Activated CD4-positive, CD25-positive, alpha-beta regulatory T cell treated with anti-CD3 and anti-CD28 coated beads, Interleukin-2, amount 50 U/mL, for 16 hours (primary cell): ENCODE results near the gene RPL7L1.

Experiments
- DNase-seq: peaks from one replicate; pipeline ENCODE4 v3.0.0-alpha.2; 2020; ENCODE audit warnings: low read depth, low spot score

The RPL7L1 gene

GRCh38 chr6:42932412-42932811, 53.0 kb downstream of the RPL7L1 start:
- no peak for DNase-seq

- no peak for DNase-seq
Observed at GRCh38 chr6:42933205-42933604, 53.8 kb downstream of the RPL7L1 start.

- DNase-seq: no peak
Observed at GRCh38 chr6:42935322-42935721, 55.9 kb downstream of the RPL7L1 start.

GRCh38 chr6:42936398-42936797, 57.0 kb downstream of the RPL7L1 start:
- DNase-seq: no peak

- no peak for DNase-seq
Observed at GRCh38 chr6:42937548-42938427, 58.4 kb downstream of the RPL7L1 start.

- DNase-seq: no peak
Observed at GRCh38 chr6:42938428-42938796, 59.0 kb downstream of the RPL7L1 start.

- no peak for DNase-seq
Observed at GRCh38 chr6:42938987-42939809, 59.8 kb downstream of the RPL7L1 start.
